Measurements from ENCODE around the gene DQX1.

DQX1 gene

DNA sequence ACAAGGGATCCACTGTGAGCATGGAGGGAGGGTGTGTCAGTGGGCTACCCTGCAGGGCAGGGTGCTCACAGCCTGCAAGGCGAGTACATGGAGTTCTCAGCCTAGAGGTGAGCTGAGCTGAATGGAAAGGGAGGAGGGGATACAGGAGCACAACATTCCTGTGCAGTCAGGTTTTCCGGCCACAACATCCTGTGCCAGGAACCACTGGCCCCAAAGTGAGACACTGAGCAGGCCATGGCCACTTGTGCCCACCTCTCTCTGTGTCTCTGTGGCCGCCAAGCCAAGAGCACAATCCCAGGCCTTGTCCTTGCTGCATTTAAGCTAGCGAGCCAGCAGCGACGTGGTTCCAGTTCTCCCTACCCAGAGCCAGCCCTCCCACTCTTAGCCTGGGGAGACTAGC, 34.6 kb upstream of the DQX1 start:
- H3K4me1 ChIP-seq (ENCODE audit: insufficient read depth, low read length), result no peaks in the 10 kb centered on the region
- peaks cover 25% of the 10 kb centered on the region for H3K27me3 ChIP-seq (ENCODE audit: insufficient read depth, low read length)
- no peak overlapping the region for H2AFZ ChIP-seq (ENCODE audit: low read depth, low read length)
- no peak overlapping the region for H3K4me3 ChIP-seq (ENCODE audit: low read length)
- no peaks in the 10 kb centered on the region for H3K9me3 ChIP-seq (ENCODE audit: low read length)
- peaks cover 4% of the 10 kb centered on the region for H3K36me3 ChIP-seq (ENCODE audit: insufficient read depth, low read length)

DNA sequence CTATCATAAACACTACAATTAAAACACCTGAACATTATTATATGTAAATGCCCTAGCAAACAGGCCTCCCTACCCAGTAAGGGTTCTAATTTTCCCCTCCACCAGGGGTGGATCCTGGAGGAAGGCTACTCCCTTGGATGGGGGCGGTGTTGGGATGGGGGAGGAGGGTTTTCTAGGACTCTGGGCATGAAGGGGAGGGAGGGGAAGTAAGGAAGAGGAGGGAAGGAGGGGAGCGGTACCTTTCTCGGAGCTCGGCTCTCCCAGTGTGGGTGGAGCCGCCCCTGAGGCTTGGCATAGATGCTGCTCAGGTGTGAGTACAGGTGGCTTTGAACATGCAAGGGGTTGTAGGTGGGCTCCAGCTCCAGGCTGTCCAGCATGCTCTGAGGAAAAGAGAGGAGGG, 33.9 kb upstream of the DQX1 start:
- Histone ChIP-seq H2AFZ (ENCODE audit: low read depth, low read length) (no peak overlapping the region), H3K9me3 (ENCODE audit: low read length) (no peaks in the 10 kb centered on the region), H3K27me3 (ENCODE audit: insufficient read depth, low read length) (peaks cover 25% of the 10 kb centered on the region), H3K4me3 (ENCODE audit: low read length) (no peak overlapping the region), H3K4me1 (ENCODE audit: insufficient read depth, low read length) (peaks cover 4% of the 10 kb centered on the region), H3K36me3 (ENCODE audit: insufficient read depth, low read length) (peaks cover 4% of the 10 kb centered on the region)

DNA sequence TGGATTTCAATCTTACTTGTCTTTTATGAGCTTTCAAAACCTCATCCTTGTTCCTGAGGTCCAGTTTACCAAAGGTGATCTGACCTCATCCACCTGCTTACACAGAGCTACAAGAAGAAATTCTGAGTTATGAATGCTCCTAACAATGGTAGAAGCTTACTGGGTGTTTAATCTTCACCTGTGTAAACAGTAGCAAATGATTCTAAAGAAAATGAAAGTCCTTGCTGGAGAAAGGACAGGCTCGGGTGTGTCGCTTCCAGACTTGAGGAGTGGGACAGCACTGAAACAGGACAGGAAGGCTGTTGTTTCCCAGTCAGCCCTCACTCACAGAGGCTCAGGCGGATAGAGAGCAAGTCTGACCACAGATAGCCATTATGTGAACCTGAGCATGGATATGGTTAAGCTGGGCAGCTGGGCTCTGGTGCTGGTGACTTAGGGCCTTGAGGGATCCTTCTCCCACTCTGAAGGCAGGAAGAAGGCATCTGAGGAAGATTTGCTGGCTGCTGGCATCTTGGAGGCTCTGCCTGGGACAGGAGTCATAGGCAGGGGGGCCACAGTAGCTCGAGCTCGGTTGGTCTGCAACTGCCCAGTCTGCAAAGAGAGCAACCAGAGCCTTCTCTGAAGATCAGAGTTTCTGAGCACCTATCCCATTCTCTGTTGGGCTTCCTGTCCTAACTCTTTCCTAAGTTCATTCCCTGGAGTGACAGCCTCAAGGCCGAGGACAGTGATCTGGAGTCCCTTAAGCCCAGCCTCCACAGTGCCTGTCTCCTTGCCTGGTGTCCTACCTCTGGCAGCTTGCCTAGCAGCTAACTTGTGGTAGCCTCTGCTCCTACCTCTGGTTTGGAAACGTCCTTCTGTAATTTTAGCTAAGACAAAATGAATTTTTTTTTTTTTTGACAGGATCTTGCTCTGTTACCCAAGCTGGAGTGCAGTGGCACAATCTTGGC, 32.5 kb upstream of the DQX1 start:
- H3K27me3 ChIP-seq (ENCODE audit: insufficient read depth, low read length), result peaks cover 23% of the 10 kb centered on the region

DNA sequence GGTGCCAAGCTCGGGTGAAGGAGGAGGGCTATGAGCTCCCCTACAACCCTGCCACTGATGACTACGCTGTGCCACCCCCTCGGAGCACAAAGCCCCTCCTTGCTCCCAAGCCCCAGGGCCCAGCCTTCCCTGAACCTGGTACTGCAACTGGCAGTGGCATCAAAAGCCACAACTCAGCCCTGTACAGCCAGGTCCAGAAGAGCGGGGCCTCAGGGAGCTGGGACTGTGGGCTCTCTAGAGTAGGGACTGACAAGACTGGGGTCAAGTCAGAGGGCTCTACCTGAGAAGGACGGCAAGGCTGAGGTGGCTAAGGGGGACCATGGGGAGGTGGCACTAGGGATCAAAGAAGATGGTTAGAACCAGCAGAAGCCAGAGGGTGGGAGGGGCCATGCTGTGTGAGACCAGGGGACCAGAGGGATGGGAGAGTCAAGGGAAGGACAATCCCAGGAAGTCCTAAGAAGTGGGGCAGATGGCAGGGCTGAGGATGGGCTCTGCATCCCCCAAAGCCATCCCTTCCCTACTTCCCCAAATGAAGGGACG, 30.9 kb upstream of the DQX1 start:
- peaks cover 13% of the 10 kb centered on the region for H3K4me1 ChIP-seq (ENCODE audit: insufficient read depth, low read length)
- H2AFZ ChIP-seq (ENCODE audit: low read depth, low read length), result no peak overlapping the region
- peaks cover 18% of the 10 kb centered on the region for H3K27me3 ChIP-seq (ENCODE audit: insufficient read depth, low read length)
- no peak overlapping the region for H3K4me3 ChIP-seq (ENCODE audit: low read length)
- peaks cover 4% of the 10 kb centered on the region for H3K36me3 ChIP-seq (ENCODE audit: insufficient read depth, low read length)
- no peaks in the 10 kb centered on the region for H3K9me3 ChIP-seq (ENCODE audit: low read length)

More for the DNA sequence above, 32.5 kb upstream of the DQX1 start:
- no peak overlapping the region for H3K4me3 ChIP-seq (ENCODE audit: low read length)
- no peak overlapping the region for H2AFZ ChIP-seq (ENCODE audit: low read depth, low read length)
- peaks cover 4% of the 10 kb centered on the region for H3K36me3 ChIP-seq (ENCODE audit: insufficient read depth, low read length)
- peaks cover 4% of the 10 kb centered on the region for H3K4me1 ChIP-seq (ENCODE audit: insufficient read depth, low read length)
- H3K9me3 ChIP-seq (ENCODE audit: low read length), result no peaks in the 10 kb centered on the region

DNA sequence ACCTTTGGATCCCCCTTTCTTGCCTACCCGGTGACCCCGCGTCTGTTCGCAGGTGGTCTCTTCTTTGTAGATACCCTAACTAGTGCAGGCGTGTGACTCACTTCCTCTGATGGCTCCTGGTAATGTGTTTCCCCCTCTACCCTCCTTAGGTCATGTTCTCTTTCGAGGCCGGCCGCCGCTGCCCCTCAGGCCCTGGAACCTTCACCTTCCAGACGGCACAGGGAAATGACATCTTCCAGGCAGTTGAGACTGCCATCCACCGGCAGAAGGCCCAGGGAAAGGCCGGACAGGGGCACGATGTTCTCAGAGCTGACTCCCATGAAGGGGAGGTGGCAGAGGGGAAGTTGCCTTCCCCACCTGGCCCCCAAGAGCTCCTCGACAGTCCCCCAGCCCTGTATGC, 30.1 kb upstream of the DQX1 start:
- no peak overlapping the region for H2AFZ ChIP-seq (ENCODE audit: low read depth, low read length)
- H3K4me3 ChIP-seq (ENCODE audit: low read length), result no peak overlapping the region
- peaks cover 6% of the 10 kb centered on the region for H3K36me3 ChIP-seq (ENCODE audit: insufficient read depth, low read length)
- peaks cover 12% of the 10 kb centered on the region for H3K27me3 ChIP-seq (ENCODE audit: insufficient read depth, low read length)
- no peaks in the 10 kb centered on the region for H3K9me3 ChIP-seq (ENCODE audit: low read length)
- peaks cover 13% of the 10 kb centered on the region for H3K4me1 ChIP-seq (ENCODE audit: insufficient read depth, low read length)

DNA sequence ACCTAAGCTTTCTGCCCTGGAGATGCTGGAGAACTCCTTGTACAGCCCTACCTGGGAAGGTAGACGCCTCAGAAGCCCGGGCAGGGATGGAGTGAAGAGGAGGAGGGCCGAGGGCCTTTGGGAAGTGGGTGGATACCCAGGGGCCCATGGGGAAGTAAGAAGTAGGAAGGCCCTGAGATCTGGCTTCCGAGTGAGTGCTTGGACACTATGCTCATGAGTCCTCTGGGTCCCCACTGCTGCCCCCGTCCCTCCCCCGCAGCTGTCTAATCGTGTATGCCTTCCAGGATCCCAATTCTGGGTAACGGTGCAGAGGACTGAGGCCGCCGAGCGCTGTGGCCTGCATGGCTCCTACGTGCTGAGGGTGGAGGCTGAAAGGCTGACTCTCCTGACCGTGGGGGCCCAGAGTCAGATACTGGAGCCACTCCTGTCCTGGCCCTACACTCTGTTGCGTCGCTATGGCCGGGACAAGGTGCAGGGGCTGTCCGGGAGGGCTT, 29.6 kb upstream of the DQX1 start:
- Histone ChIP-seq H3K36me3 (ENCODE audit: insufficient read depth, low read length) (peaks cover 8% of the 10 kb centered on the region), H3K4me3 (ENCODE audit: low read length) (peak overlapping the region; percentile 63), H3K9me3 (ENCODE audit: low read length) (no peaks in the 10 kb centered on the region), H3K27me3 (ENCODE audit: insufficient read depth, low read length) (peaks cover 9% of the 10 kb centered on the region), H2AFZ (ENCODE audit: low read depth, low read length) (no peak overlapping the region), H3K4me1 (ENCODE audit: insufficient read depth, low read length) (peaks cover 13% of the 10 kb centered on the region)

DNA sequence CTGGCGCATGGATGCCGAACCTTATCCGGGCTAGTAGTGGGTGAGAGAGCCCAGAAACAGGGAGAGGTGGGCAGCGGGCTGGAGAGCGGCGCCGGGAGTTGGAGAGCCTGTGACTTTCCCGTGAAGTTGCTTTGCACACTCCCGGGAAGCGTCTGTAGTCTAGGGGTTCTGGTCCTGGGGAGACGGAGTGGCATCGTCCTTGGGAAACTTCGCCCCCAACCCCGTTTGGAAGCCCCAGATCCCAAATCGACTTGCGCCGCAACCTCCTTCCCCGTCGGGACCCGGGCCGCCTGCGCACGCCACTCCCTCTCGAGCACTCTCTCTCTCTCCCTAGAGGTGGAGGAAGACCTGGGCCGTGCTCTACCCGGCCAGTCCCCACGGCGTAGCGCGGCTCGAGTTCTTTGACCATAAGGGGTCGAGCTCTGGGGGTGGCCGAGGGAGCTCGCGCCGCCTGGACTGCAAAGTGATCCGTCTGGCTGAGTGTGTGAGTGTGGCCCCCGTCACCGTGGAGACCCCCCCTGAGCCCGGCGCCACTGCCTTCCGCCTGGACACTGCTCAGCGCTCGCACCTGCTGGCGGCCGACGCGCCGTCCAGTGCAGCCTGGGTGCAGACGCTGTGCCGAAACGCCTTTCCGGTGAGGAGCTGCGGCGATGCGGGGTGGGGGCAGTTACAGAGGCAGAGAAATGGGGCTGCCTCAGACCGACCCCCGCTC, 28.9 kb upstream of the DQX1 start:
- H3K4me3 ChIP-seq (ENCODE audit: low read length), result peak overlapping the region; percentile 63
- H3K27me3 ChIP-seq (ENCODE audit: insufficient read depth, low read length), result peaks cover 3% of the 10 kb centered on the region
- peaks cover 3% of the 10 kb centered on the region for H3K9me3 ChIP-seq (ENCODE audit: low read length)
- peaks cover 13% of the 10 kb centered on the region for H3K4me1 ChIP-seq (ENCODE audit: insufficient read depth, low read length)
- H2AFZ ChIP-seq (ENCODE audit: low read depth, low read length), result peak overlapping the region; percentile 94
- peaks cover 15% of the 10 kb centered on the region for H3K36me3 ChIP-seq (ENCODE audit: insufficient read depth, low read length)

DNA sequence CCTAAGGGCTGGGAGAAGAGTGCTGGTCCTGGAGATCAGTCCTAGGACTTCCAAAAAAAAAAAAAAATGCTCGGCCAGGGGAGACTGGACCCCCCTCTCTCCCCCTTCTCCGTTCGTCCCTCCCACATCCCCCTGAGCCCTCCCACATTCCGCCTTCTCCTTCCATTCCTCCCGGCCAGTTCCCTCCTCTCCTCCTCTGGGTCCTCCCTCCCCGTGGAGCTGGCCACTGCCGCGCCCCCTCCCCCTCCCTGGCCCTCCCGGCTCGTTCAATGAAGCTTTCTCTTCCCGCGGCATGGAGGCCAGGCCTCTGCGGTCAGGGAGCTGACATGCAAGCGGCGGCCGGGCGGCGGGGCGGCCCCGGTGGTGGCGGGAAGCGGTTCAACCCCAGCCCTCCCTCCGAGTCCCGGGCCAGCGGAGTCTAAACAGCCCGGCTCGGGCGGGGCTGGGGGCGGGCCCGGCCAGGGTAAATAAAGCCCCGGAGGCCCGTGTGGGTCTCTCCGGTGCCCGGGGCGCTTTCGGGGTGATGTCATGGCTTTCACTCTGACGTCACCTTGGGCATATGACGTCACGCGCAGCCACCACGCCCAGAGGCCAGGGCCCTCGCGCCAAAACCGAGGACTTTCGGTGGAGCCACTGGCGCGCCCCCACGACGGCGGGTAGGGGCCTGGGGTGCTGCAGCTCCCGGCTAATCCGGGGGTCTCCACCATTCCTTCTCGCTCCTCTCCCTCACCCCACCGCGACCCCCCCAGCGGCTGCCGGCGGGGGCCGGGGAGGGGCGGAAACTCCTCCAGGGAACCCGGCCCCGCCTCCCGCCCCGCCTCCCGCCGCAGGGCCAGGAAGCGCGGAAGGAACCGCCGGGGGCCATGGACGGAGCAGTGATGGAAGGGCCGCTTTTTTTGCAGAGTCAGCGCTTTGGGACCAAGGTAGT, 28.1 kb upstream of the DQX1 start, which contains the start of the genes DOK1 and LOXL3:
Gene DOK1, plus strand, starts transcription at position 829 of the 928 bp plus-strand sequence. Its CDS starts 35 bp downstream, at position 864.
Gene LOXL3, minus strand, starts transcription at position 51 of the 928 bp plus-strand sequence. CDS start 1,308 bp downstream, outside the sequence.
- Histone ChIP-seq H2AFZ (ENCODE audit: low read depth, low read length) (peak within 1 kb of the TSS; percentile 94), H3K9me3 (ENCODE audit: low read length) (peaks cover 3% of the 10 kb centered on the region), H3K4me1 (ENCODE audit: insufficient read depth, low read length) (peaks cover 13% of the 10 kb centered on the region), H3K4me3 (ENCODE audit: low read length) (peak within 1 kb of the TSS; percentile 63), H3K36me3 (ENCODE audit: insufficient read depth, low read length) (peaks cover 23% of the 10 kb centered on the region), H3K27me3 (ENCODE audit: insufficient read depth, low read length) (no peaks in the 10 kb centered on the region)

DNA sequence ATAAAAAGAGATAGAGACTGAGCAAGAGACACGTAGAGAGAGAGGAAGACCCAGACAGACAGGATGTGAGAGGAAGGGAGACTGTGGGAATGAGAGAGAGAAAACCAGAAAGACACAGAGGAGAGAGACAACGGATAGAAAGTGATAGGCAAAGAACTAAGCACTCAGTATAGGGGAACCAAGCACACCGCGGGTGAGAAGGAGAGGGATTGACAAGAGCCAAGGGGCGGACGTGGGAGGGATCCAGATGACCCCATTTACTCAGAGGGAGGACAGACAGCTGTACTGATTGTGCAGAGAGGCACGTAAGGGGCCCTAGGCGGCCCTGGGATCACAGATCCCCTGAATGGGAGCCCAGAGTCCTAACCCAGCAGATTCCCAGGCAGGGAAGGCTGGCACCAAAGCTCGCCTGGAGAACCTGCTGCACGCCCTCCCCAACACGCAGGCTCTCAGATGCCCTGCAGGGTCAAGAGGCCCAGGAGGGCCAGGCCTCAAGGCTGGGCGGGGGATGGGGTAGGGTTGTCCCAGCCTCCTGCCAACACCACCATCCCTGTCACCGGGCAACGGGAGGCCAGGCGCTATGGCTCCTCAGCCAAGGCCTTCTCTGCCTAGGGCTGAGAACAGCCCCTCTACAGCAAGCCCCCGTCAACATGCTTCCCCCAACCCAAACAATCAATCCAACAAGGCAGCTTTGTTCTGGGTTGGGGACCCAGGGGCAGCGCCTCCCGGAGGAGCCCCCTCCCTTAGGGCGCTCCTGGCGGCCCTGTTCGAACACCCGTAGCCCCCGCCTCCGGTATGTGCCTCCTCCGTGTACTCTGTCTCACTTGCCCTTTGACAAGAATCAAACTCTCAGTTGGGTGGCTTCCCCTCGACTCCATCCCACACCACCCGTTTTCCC, 27.1 kb upstream of the DQX1 start:
- H3K4me1 ChIP-seq (ENCODE audit: insufficient read depth, low read length), result peaks cover 13% of the 10 kb centered on the region
- peak overlapping the region; percentile 63 for H3K4me3 ChIP-seq (ENCODE audit: low read length)
- H3K36me3 ChIP-seq (ENCODE audit: insufficient read depth, low read length), result peaks cover 28% of the 10 kb centered on the region
- peaks cover 3% of the 10 kb centered on the region for H3K9me3 ChIP-seq (ENCODE audit: low read length)
- H3K27me3 ChIP-seq (ENCODE audit: insufficient read depth, low read length), result no peaks in the 10 kb centered on the region
- peak overlapping the region; percentile 94 for H2AFZ ChIP-seq (ENCODE audit: low read depth, low read length)

DNA sequence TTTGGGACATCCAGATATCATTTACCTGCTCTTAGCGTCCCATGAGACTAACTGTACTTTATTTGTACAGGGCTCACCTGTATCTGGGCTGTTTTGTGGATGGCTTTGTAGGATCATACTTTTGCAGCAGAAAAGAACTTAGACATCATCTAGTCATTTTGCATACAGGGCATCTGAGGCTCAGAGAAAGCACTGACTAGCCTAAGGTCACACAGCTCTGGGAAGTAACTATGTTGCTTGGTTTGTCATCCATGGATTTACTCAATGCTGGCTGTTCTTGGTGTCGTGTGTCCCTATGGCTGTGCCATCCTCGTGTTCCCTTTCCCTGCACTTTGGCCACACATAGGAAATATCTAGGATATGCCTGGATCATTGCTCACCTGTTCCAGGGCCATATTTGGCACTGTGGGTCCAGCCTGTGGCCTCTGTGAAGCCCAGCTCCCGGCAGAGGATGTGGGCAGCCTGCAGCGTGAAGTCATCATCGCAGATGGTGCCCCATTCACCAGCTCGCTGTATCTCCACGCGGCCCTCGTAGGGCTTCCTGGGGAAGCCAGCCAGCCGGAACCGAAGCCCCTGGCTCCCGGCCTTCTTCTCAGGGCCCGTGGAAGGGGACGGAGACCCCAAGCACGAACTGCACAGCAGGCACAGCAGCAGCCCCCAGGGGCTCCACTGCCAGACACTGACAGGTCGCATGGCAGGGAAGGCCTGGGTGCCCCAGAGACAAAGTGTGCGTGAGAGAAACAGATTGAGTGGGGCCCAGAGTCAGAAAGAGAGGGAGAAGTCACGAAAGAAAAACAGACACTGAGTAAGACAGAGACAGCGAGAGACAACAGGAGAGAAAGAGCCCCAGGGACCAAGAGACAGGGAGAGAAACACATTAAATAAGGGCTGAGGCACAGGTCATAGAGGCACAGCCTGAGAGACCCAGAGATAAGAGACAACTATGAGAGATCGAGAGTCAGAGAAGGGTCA, 26.2 kb upstream of the DQX1 start:
- H3K9me3 ChIP-seq (ENCODE audit: low read length), result peaks cover 3% of the 10 kb centered on the region
- no peak overlapping the region for H2AFZ ChIP-seq (ENCODE audit: low read depth, low read length)
- no peaks in the 10 kb centered on the region for H3K27me3 ChIP-seq (ENCODE audit: insufficient read depth, low read length)

DNA sequence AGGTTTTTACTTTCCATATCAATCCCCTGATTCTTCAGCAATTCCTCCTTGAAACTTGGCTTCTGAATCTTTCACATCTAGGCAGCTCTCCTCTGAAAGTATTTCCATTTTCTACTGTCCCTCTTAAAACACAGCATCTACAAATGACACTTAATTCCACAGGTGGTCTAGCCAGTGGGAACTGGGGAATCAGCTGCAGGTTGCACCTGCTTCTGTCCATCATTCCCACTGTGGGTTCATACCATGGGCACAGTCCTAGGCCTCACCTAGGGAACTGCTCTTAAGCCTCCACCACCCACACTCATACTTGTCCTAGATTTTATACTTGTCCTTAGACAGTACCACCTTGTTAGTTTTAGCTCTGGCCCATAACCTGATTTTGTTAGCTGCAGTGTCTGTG, 25.5 kb upstream of the DQX1 start:
- Histone ChIP-seq H3K9me3 (ENCODE audit: low read length) (peaks cover 3% of the 10 kb centered on the region), H3K36me3 (ENCODE audit: insufficient read depth, low read length) (peaks cover 28% of the 10 kb centered on the region), H3K4me3 (ENCODE audit: low read length) (no peak overlapping the region), H2AFZ (ENCODE audit: low read depth, low read length) (no peak overlapping the region), H3K27me3 (ENCODE audit: insufficient read depth, low read length) (no peaks in the 10 kb centered on the region), H3K4me1 (ENCODE audit: insufficient read depth, low read length) (peaks cover 13% of the 10 kb centered on the region)

More for the DNA sequence above, 26.2 kb upstream of the DQX1 start:
- H3K4me3 ChIP-seq (ENCODE audit: low read length), result peak overlapping the region; percentile 63
- H3K4me1 ChIP-seq (ENCODE audit: insufficient read depth, low read length), result peaks cover 13% of the 10 kb centered on the region
- peaks cover 29% of the 10 kb centered on the region for H3K36me3 ChIP-seq (ENCODE audit: insufficient read depth, low read length)
